Measurements from ENCODE around the gene GRAMD1B.

The GRAMD1B gene

GRCh38 chr11:123577081-123577598 is 147.1 kb downstream of the GRAMD1B start:
- TF ChIP-seq CTCF (IDR thresholded peaks at IDR 0.05): peak; percentile 85
- H3K27ac ChIP-seq: no peak overlapping the region
- no peak for DNase-seq (ENCODE audit: low spot score)
- no peak overlapping the region for H3K4me3 ChIP-seq

- TF ChIP-seq CTCF (IDR thresholded peaks at IDR 0.05): no peak
- H3K4me3 ChIP-seq: no peak overlapping the region
- H3K27ac ChIP-seq: no peak overlapping the region
- DNase-seq (ENCODE audit: low spot score): no peak
Measured at GRCh38 chr11:123578778-123579481, 148.9 kb downstream of the GRAMD1B start.

GRCh38 chr11:123579482-123579812 is 149.4 kb downstream of the GRAMD1B start:
- Histone ChIP-seq H3K27ac (no peak overlapping the region), H3K4me3 (no peak overlapping the region)
- DNase-seq (ENCODE audit: low spot score): no peak
- no peak for TF ChIP-seq CTCF (IDR thresholded peaks at IDR 0.05)

- no peak for TF ChIP-seq CTCF (IDR thresholded peaks at IDR 0.05)
- H3K27ac ChIP-seq: no peak overlapping the region
- no peak for DNase-seq (ENCODE audit: low spot score)
- H3K4me3 ChIP-seq: no peak overlapping the region
Measured at GRCh38 chr11:123580137-123580536, 150.1 kb downstream of the GRAMD1B start.

- no peak overlapping the region for H3K27ac ChIP-seq
- peak; percentile 72 for TF ChIP-seq CTCF (IDR thresholded peaks at IDR 0.05)
- H3K4me3 ChIP-seq: no peak overlapping the region
- no peak for DNase-seq (ENCODE audit: low spot score)
Measured at GRCh38 chr11:123580557-123581275, 150.6 kb downstream of the GRAMD1B start.

DNA sequence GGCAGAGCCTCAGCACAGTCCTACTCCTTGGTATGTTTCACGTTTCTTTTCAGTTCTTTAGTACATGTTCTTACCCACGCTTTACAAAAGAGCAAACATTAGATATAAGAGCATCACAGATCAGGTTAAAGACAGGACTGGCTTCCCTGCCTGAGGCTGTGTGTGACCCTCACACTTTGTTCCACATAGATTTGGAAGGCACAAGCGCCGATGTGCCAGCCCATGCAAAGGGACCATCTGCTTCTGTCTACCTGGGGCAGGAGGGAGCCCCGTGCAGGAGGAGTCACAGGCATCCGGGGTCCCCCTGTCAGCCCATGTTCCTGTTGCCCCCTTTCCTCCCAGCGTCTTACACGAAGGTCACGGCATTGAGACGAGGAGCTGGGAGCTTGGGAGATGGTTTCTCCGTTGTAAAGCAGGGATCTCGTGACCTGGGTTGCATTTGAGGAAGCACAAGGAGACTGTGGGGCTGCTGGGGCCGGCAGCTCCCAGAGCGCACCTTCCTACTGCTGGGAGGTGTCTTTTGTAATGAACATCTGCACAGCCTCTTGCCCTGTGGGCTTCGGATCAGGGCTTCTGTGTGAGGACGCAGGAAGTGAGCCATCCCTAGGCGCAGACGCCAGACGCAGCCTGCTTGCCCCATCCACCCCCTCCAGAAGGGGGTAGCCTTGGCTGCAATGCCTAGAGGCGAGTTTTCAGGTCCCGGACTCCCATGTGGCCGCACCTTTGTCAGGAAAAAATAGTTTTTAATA is 151.8 kb downstream of the GRAMD1B start:
- DNase-seq (ENCODE audit: low spot score): no peak
- TF ChIP-seq CTCF (IDR thresholded peaks at IDR 0.05): no peak
- H3K4me3 ChIP-seq: no peak overlapping the region
- no peak overlapping the region for H3K27ac ChIP-seq

All from coronary artery (tissue), 2 donors.